TTC549 (cell line): ENCODE results near the gene RAB42.
"Not testable (repeated sequence)": the region's sequence is repeated elsewhere in the genome, so short reads cannot be mapped to it uniquely, and the experiment has no call there.

ENCODE experiments used
- FAIRE-seq: peaks from 2 replicates; lab custom pipeline; 2012; peaks lifted over from hg19 to GRCh38; lab: Jason Lieb, UNC

RAB42 gene, protein sequence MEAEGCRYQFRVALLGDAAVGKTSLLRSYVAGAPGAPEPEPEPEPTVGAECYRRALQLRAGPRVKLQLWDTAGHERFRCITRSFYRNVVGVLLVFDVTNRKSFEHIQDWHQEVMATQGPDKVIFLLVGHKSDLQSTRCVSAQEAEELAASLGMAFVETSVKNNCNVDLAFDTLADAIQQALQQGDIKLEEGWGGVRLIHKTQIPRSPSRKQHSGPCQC

DNA sequence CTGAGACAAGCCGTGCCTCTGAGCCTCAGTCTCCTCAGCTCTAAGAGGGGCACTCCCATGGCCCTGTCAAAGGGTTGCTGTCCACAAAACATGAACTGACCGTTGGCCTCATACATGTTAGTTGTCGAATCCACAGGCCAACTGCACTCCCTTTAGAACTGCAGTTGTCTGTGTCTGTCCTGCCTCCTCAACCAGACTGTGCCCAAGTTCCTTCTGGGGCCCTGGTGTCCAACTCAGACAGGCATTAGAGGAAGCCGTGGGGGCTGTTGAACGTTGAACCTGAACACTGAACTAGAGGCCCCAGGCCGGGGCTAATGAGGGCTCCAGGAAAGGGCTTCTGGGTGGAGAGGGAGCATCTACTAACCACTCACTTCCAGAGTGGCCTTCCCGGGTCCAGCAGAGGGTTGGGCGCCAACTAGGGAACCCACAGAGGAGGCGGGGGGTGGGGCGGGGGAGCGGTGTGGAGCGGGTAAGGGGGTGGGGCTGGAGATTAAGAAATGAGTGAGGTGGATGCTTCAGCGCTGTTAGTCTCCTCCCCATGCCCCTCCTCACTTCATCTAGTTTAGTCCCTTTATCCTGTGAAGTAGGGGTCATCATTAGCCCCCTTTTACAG lies at the start of gene RAB42:
RAB42 (plus strand) TSS at position 558 of the 613 bp plus-strand sequence. CDS start 247 bp downstream, outside the sequence.
- no peak for FAIRE-seq

DNA sequence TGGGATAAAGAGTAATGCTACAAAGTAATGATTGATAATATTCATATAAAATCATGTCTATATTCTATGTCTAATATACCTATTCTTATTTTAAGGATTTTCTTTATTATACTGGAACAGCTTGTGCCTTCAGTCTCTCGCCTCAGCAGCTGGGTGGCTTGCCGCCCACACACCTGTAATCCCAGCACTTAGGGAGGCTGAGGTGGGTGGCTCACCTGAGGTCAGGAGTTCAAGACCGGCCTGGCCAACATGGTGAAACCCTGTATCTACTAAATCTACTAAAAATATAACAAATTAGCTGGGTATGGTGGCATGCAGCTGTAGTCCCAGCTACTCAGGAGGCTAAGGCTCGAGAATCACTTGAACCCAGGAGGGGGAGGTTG lies 46.8 kb upstream of the RAB42 start:
- FAIRE-seq: no peak

GRCh38 chr1:28548318-28548717 lies 43.7 kb upstream of the RAB42 start:
- no peak for FAIRE-seq

DNA sequence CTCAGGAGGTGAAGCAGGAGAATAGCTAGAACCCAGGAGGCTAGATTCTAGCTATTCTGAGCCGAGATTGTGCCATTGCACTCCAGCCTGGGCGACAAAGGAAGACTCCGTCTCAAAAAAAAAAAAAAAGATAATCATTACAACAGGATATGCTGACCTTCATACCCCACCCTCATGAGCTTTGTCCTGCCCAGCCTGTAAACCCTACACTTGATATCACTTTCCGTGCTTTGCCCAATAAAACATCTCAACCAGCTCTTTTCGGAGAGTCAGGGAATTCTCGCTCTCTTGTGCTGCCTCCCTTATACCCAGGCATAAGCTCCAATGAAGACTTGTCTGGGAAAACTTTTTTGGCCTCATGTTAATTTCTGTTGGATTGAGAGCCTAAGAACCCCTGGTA lies 40.7 kb upstream of the RAB42 start:
- FAIRE-seq: no peak

- FAIRE-seq: no peak
These were observed 39.1 kb upstream of the RAB42 start, which contains the start of gene TRNAU1AP for GRCh38 chr1:28552758-28553663. Gene TRNAU1AP, plus strand, starts transcription at chr1:28553085. Its CDS starts 26 bp downstream, at chr1:28553111.

DNA sequence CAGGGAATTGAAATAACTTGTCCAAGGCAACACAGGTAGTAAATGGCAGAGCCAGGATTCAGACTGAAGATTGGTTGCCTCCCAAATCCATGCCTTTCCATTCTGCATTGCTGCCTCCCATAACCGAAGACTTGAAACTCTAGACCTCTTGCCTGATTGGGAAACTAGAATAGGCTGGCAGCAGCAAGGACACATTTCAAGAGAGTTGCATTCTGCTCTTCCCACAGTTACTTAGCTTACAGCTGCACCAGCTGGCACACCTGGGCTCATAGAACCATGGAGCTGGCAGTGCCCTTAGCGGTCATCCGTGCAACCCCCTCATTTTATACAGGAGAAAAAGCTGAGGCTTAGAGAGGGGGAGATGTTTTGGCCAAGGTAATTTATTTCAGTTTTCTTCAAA lies 31.2 kb upstream of the RAB42 start:
- no peak for FAIRE-seq

GRCh38 chr1:28564310-28564709 lies 27.8 kb upstream of the RAB42 start:
- no peak for FAIRE-seq

- FAIRE-seq: no peak
These were observed 27.0 kb upstream of the RAB42 start for GRCh38 chr1:28565040-28565439.

DNA sequence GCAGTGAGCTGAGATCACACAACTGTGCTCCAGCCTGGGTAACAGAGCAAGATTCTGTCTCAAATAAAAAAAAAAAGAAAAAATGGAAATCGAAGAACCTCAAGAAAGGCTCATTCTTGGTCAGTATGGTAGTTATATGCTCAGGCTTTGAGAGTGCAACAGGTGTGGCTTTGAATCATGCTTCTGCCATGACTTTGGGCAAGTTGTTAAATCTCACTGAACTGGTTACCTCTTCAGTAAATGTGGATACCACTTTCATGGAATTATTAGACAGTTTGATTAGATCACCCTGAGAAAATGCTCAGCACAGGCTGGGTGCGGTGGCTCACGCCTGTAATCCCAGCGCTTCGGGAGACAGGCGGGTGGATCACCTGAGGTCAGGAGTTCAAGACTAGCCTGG lies 26.3 kb upstream of the RAB42 start:
- FAIRE-seq: no peak

GRCh38 chr1:28566931-28567330 lies 25.1 kb upstream of the RAB42 start:
- FAIRE-seq: no peak

DNA sequence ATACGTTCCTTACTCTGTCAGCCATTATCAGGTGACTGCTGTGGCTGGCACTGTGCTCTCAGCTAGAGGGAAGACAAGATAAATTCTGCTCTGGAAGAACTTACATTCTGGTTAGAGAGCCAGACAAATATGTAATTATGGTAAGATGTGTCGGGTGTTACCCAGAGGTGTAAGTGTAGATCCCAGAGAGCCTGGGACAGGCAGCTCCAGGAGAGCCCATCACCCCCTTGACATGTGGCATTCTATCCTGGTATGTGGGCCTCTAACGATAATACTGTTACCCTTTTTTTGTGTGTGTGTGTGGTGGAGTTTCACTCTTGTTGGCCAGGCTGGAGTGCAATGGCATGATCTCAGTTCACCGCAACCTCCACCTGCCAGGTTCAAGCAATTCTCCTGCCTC lies 20.2 kb upstream of the RAB42 start:
- FAIRE-seq: no peak

DNA sequence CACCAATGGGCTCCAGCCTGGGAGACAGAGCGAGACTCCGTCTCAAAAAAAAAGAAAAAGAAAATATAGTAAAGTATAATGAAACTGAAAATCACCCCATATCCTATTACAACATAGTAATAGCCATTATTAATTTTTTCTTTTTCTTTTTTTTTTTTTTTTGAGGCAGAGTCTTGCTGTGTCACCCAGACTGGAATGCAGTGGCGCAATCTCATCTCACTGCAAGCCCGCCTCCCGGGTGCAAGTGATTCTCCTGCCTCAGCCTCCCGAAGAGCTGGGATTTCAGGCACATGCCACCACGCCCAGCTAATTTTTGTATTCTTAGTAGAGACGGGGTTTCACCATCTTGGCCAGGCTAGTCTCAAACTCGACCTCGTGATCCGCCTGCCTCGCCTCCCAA lies 19.2 kb upstream of the RAB42 start:
- FAIRE-seq: not testable (repeated sequence)

GRCh38 chr1:28573564-28573963 lies 18.5 kb upstream of the RAB42 start:
- FAIRE-seq: no peak

- no peak for FAIRE-seq
These were observed 14.9 kb upstream of the RAB42 start for GRCh38 chr1:28577052-28577678.

DNA sequence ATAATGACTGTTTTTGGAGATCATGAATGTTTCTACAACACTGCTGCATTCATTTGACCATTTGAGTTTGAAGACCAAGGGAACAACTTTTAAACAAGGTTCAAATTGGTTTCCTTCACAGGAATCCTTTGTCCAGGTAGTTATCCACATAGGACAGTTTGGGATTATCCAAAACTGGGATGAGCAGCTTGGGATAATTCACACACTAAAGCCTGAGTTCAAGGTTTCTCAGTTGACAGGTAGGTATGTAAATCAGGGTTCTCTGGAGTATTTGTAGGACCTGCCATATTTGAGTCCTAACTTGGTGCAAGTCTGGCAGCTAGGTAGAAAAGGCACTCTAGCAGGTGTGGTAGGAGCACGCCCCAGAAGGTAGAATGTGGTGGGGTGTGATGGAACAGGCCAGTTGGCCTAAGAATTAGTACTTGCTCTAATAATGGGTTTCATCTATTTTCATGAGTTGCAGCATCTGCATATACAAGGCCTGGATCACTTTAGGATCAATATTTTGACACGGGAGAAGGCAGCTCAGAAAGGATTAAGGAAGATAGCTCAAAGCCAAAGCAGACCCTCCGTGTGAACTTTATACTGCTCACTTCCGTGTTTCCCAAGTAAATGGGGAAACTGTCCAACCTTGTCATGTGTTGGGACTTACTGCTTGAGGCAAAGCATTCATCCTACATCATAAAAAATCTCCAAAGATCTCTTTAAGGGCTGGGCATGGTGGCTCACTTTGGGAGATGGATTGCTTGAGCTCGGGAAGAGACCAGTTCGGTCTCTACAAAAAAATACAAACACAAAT lies 14.1 kb upstream of the RAB42 start:
- no peak for FAIRE-seq

GRCh38 chr1:28578696-28579218 lies 13.3 kb upstream of the RAB42 start:
- no peak for FAIRE-seq

- no peak for FAIRE-seq
These were observed 12.7 kb upstream of the RAB42 start for GRCh38 chr1:28579401-28579800.

DNA sequence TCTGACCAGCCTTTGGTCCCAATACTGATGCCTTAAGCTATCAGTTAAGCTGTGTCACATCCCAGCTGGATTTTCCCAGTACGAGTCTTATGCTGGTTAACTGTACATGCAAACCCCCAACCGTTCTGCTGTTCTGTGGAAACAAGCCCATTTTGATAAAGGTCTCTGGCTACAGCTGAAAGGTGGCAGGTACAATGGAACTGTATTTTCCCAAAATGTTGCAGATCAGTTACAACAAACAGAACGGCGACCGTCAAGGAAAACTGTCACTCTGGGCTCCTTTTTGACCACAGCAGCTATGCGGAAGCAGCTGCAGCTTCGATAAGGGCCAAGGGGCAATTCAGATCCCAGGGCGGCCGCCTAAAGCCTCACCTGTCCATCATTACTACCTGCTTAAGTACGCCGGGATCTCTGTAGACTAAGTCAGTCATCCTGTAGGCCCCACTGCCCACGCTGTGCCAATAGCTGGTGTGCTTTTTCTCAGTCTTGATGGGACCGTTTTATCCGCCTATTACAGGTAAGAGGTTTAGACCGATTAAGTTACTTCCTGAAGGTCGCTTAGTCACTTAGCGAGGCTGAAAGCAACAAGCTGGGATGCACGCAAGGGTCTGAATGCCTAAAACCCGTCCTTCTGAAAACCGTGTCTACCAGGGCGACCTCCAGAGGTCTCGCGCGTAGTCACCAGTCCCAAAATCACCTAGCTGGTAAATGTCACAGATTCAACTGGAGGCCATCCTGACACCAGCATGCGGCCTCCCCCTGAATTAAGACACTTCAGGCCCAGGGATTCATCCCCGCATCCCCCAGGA lies 11.1 kb upstream of the RAB42 start:
- FAIRE-seq: no peak

- no peak for FAIRE-seq
These were observed 10.4 kb upstream of the RAB42 start for GRCh38 chr1:28581531-28582247.

DNA sequence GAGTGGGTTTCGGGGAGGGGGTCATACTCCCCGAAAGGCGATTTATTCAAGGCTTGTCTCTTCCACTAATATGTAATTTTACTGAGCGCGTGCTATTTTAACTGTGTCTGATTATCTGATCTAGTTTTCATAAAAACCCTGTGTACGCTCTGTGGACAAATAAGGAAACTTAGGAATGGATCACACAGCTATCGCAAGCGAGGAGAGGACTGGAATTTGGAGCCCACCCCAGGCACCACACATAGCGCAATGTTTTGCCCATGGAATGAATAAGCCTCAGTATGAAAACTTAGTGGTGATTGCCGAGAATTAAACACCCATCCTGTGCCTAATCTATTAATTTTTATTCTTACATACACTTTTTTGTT lies 9.8 kb upstream of the RAB42 start:
- FAIRE-seq: no peak
